HS-5 (cell line): ENCODE measurements around the gene RORB.
"Not testable (repeated sequence)": the region's sequence is repeated elsewhere in the genome, so short reads cannot be mapped to it uniquely, and the experiment has no call there.

Experiments used
- DNase-seq: peaks from one replicate; pipeline ENCODE4 v3.0.0-alpha.2; 2012; ENCODE audit warnings: low read depth

RORB gene

DNA sequence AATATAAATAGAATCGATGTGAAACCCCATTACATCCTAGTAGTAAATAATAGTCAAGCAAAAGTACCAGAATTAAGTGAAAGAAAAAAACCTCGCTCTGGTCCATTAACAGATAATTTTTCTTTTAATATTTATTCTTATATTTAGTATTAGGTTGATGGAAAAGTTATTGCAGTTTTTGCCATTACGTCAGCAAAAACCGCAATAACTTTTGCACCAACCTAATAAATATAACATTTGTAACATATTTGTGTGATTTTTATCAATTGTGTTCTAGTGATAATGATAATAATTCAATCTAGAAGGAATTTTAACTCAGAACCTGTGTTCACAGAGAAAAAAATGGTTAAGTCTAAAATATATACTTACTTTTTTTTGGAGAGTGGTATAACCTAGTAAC is 16.1 kb downstream of the RORB start:
- DNase-seq = no peak

GRCh38 chr9:74517188-74517587 is 20.1 kb downstream of the RORB start:
- no peak for DNase-seq

- no peak for DNase-seq
Measured at GRCh38 chr9:74519419-74519818, 22.3 kb downstream of the RORB start.

GRCh38 chr9:74521009-74521408 is 23.9 kb downstream of the RORB start:
- no peak for DNase-seq

DNA sequence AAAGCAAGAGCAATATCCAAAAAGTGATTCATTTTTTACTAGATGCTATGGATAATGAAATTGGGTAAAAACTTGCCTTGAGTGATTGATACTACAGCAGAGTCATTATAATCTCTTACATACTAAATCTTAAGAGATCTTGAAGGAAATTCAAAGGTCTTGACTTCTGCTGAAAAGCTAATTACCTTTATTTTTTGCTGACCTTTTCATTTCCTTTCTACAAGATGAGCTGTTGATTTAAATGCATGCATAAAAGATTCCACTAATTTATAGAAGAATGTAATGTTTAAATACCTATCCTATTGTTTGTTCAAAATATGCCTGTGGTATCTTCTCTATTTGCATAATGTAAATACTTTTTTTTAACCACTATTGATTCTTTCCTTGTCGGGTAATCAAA is 27.2 kb downstream of the RORB start:
- DNase-seq = no peak

- no peak for DNase-seq
Measured at GRCh38 chr9:74526215-74526614, 29.1 kb downstream of the RORB start.

- no peak for DNase-seq
Measured at GRCh38 chr9:74527718-74528117, 30.6 kb downstream of the RORB start.

DNA sequence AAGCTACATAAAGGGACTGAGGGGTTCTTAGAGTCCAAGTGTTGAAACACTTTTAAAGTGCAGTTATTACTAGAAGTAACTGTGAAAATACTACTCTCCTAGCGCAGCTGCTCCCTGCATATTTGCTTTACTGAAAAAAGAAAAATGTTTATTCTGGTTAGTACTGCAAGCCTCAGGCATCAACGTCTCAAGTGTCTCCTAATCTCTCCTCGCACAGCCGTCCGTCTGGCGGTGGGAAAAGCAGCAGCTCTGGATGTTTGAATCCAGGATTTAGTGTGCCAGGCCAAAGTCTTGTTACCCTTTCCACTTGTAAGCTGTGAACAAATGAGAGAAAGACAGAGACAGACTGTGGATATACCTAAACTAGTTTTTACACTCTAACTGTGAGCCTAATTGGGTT is 31.1 kb downstream of the RORB start:
- DNase-seq = no peak

GRCh38 chr9:74530458-74530857 is 33.3 kb downstream of the RORB start:
- DNase-seq = not testable (repeated sequence)

DNA sequence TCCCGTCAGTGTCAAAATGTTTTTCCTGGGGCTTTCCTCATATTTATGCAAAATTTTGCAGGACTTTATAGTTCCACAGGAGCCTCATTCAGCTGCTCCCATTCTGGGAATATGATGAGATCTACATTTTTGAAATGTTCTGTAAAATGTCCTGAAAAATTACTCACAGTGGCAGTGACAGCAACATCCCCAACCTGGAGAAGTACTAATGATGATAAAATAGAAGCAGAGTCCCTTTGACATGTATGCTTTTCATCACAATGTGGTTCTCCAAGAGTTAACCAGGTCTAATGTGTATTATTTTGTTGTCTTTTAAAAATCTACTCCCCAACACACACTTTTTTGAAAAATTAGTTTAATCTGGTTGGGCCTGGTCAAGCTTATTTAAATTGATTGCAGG is 36.1 kb downstream of the RORB start:
- no peak for DNase-seq

DNA sequence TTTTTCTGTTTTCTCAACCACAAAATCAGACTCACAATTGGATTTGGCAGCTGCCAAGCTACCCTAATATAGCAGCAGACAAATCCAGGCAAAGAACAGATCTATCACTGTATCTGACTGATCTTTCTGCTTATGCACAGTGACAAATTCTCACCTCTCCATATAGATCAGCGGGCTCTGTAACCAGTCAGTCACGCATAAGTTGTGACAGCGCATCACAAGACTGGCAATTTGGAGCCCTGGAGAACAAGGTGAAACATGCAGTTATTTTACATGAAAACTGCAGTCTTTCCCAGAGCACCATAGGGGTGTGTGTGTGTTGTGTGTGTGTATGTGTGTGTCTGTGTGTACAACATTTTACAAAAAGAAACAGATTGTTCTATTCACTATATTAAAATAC is 37.7 kb downstream of the RORB start:
- no peak for DNase-seq

GRCh38 chr9:74543145-74543544 is 46.0 kb downstream of the RORB start:
- DNase-seq = no peak

DNA sequence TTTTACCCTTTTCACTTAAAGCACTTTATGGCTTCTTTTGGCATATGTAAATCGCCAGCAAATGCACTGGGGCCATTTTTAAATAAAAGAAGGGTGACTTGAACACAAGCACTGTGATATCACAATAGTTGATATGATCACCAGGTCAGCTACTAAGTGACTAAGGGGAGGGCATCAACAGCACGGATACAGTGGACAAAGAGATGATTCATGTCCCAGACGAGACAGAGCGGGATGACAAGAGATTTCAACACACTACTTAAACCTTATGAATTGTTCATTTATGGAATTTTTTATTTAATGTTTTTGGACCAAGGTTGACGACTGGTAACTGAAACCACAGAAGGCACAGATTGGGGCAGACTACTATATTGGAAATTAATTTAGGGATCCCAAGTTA is 54.1 kb downstream of the RORB start:
- no peak for DNase-seq

GRCh38 chr9:74554751-74555419 is 57.8 kb downstream of the RORB start:
- no peak for DNase-seq

DNA sequence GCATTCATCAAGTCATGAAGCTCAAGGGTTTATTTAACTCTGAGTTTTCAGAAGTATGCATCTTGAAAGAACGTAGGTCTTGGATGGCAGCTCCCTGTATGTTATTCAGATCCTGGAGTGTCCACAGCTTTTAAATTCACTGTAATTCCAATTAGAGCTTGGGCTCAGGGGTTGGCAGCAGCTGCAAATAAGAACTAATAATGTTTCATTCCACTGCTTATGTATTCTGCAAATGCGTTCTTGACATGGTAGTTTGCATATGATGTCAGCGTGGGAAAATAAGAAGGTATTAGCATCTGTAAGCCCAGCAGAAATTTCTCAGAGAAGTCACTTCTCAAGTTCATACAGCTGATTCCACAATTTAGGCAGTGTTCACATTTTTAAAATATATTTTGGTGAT is 58.4 kb downstream of the RORB start:
- DNase-seq = no peak

- DNase-seq = peak; percentile 23
Measured at GRCh38 chr9:74556685-74557084, 59.5 kb downstream of the RORB start.

DNA sequence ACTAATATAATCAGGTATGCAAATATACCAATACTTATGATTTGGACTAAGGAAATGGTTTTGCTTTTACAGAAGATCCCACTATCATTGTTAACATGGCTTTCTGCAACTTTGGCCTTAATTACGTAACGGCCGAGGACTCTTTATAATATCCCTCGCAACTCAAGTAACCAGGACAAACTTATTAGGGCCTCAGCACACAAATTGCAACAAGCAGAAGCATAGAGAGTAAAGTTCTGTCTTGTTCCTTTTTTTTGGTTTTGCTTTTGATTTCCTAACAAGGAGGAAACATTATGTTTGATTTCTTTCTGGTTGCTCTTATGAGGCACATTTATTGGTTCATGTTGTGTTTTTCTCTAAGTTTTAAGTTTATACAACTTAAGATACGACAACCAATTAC is 60.4 kb downstream of the RORB start:
- no peak for DNase-seq

DNA sequence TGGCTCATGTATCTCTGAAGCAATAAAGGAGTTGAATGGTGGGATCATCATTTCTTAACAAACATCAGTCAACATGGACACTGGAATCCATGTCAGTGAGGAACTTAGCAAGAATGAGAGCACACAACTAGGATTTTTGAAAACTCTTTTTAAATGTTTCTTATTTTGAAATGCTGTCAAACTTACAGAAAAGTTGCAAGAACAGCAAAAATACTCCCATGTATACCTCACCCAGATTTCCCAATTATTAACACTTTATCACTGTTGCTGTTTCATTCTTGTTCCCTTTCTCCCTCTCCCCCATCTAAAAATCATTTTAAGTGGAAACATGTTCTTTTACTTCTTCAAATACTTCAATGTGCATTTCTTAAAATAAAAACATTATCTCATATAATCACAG is 65.5 kb downstream of the RORB start:
- no peak for DNase-seq

- DNase-seq = peak; percentile 18
Measured at GRCh38 chr9:74570879-74571512, 73.9 kb downstream of the RORB start.

DNA sequence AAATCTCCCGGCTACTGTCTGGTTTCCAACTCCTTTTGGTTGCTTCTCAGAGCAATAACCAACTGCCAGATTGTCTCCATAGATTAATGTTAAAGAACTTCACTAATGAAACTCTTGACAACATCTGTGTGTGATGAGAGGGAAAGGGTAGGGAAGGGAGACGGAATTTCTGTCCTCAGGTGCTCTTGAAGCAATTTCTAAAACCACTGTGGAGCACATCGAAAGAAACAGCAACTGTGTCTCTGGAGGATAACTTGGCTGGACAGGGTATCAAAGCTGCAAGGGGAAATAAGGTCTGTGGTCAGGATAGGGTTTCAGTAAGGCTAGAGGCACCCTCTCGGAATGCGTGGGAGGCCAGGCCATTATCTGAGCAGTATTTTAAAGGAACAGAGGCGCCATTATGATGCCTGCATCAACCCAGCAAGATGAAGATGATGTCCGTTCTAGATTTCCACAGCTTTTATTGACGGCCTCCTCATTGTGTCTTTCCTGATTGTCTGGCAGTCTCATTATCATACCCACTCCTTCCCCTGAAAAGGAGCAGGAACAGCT is 76.6 kb downstream of the RORB start:
- DNase-seq = no peak

- DNase-seq = no peak
Measured at GRCh38 chr9:74576176-74576575, 79.0 kb downstream of the RORB start.

- DNase-seq = no peak
Measured at GRCh38 chr9:74577956-74578355, 80.8 kb downstream of the RORB start.

- DNase-seq = no peak
Measured at GRCh38 chr9:74589576-74589975, 92.4 kb downstream of the RORB start.

DNA sequence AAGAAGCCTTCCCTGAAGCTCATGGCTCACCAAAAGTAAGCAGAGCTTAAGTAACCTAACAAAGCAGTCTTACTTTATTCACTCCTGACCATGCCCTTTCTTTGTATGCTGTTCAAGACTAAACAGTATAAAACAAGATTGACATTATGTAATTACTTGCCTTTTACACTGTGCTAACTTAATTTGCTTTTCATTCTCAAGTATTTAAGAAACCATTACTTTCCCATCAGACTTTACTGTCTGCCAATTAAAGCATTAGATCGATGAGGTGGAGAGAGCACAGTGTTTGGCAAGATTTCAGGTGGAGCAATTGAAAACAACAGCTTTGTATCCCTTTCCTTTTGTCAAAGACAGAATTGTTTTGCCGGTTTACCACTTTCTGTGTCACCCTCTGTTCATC is 98.2 kb downstream of the RORB start:
- no peak for DNase-seq
